Islet precursor cell (in vitro differentiated cells): ENCODE measurements around the gene ATG9A.
"Not testable (repeated sequence)": the region's sequence is repeated elsewhere in the genome, so short reads cannot be mapped to it uniquely, and the experiment has no call there.

Experiments used
- DNase-seq: peaks from one replicate; pipeline ENCODE4 v3.0.0-alpha.2; 2018

The ATG9A gene

DNA sequence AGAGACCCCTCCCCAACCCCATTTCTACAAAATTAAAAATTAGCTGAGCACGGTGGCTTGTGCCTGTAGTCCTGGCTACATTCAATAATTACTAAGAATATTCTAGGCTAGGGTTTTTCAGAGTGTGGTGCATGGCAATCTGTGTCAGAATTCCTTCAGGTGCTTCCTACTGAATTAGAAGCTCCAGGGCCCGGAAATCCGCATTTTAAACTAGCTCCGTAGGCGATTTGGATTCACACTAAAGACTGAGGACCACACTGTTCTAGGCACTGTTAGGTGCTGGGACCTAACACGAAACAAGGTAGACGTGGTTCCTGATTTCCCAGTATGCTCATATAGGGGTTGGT, 23.5 kb downstream of the ATG9A start:
- no peak for DNase-seq

GRCh38 chr2:219205165-219205538, 24.3 kb downstream of the ATG9A start:
- no peak for DNase-seq

- no peak for DNase-seq
Observed at GRCh38 chr2:219204425-219205164, 24.8 kb downstream of the ATG9A start.

DNA sequence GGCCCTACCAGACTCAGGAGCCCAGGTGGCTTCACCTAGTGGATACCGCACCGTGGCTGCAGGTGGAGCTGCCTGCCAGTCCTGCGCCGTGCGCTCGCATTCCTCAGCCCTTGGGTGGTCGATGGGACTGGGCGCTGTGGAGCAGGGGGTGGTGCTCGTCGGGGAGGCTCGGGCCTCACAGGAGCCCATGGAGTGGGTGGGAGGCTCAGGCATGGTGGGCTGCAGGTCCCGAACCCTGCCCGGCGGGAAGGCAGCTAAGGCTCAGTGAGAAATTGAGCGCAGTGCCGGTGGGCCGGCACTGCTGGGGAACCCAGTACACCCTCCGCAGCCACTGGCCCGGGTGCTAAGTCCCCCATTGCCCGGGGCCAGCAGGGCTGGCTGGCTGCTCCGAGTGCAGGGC, 28.1 kb downstream of the ATG9A start:
- not testable (repeated sequence) for DNase-seq

DNA sequence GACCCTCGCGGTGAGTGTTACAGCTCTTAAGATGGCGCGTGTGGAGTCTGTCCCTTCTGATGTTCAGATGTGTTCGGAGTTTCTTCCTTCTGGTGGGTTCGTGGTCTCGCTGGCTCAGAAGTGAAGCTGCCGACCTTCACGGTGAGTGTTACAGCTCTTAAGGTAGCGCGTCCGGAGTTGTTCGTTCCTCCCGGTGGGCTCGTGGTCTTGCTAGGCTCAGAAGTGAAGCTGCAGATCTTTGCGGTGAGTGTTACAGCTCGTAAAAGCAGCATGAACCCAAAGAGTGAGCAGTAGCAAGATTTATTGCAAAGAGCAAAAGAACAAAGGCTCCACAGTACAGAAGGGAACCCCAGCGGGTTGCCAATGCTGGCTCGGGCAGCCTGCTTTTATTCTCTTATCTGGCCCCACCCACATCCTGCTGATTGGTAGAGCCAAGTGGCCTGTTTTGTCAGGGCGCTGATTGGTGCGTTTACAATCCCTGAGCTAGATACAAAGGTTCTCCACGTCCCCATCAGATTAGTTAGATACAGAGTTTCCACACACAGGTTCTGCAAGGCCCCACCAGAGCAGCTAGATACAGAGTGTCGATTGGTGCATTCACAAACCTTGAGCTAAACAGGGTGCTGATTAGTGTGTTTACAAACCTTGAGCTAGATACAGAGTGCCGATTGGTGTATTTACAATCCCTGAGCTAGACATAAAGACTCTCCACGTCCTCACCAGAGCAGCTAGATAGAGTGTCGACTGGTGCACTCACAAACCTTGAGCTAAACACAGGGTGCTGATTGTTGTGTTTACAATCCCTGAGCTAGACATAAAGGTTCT, 28.7 kb downstream of the ATG9A start:
- not testable (repeated sequence) for DNase-seq

- no peak for DNase-seq
Observed at GRCh38 chr2:219199470-219200211, 29.8 kb downstream of the ATG9A start.

GRCh38 chr2:219198974-219199373, 30.5 kb downstream of the ATG9A start:
- no peak for DNase-seq

GRCh38 chr2:219197388-219197787, 32.0 kb downstream of the ATG9A start:
- DNase-seq: no peak

DNA sequence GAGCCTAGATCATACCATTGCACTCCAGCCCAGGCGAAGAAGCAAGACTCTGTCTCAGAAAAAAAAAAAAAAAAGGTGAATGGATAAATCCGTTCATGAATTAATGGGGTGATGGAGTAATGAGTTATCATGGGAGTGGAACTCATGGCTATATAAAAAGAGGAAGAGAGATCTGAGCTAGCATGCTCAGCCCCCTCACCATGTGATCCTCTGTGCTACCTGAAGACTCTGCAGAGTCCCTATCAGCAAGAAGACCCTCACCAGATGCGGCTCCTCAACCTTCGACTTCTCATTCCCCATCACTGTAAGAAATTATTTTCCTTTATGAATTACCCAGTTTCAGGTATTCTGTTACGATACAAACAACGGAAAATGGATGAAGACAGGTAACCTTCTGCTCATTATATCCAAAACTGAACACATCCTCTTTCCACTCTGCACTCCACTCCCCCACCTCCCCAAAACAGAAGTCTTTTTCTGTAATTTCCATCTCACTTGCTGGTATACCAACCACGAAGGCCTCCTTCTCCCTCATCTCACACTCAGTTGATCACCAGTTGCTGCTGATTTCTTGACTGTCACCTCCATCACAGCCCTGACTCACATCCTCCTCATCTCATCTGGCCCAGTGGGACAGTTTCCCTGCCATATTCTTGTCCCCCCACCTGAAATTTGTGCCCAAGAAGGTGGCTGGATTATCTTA, 42.5 kb downstream of the ATG9A start:
- no peak for DNase-seq

DNA sequence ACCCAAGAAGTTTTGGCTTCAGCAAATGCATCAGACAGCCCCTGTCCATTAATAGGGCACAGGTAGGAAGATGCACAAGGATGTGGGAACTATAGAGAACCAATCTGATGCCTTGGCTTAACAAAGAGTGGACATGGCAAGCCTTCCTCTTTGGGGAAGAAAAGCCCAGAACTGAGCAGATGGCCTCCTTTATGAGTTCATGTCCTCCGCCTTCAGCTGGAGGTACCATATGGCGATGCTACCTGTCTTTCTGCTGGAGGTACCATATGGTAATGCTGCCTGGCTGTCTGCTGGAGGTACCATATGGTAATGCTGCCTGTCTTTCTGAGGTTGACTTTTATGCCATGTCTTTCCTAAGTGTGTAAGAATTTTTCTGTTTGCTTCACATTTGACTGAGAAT, 45.3 kb downstream of the ATG9A start:
- DNase-seq: no peak

GRCh38 chr2:219183151-219183772, 46.2 kb downstream of the ATG9A start:
- DNase-seq: no peak

DNA sequence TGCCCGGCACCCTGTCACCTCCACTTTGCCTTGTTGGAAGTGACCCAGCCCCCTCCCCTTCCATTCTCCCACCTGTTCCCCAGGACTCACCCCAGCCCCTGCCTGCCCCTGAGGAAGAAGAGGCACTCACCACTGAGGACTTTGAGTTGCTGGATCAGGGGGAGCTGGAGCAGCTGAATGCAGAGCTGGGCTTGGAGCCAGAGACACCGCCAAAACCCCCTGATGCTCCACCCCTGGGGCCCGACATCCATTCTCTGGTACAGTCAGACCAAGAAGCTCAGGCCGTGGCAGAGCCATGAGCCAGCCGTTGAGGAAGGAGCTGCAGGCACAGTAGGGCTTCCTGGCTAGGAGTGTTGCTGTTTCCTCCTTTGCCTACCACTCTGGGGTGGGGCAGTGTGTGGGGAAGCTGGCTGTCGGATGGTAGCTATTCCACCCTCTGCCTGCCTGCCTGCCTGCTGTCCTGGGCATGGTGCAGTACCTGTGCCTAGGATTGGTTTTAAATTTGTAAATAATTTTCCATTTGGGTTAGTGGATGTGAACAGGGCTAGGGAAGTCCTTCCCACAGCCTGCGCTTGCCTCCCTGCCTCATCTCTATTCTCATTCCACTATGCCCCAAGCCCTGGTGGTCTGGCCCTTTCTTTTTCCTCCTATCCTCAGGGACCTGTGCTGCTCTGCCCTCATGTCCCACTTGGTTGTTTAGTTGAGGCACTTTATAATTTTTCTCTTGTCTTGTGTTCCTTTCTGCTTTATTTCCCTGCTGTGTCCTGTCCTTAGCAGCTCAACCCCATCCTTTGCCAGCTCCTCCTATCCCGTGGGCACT, 46.9 kb downstream of the ATG9A start:
- DNase-seq: no peak

- no peak for DNase-seq
Observed at GRCh38 chr2:219181531-219181930, 47.9 kb downstream of the ATG9A start.

DNA sequence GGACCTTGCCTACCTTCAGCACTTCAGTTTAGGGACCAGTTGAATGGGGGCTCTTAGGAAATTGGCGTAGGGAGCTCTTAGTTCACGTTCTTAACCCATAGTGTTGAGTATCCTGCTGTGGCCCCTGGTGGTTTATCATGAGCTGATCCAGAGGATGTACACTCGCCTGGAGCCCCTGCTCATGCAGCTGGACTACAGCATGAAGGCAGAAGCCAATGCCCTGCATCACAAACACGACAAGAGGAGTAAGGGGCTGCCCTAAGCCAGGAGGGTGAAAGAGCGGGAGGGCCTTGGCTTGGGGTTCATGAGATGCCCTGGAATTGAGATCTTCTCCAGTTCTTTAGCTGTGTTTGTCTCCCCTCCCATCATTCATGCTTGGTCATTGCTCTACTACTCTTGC, 48.5 kb downstream of the ATG9A start:
- no peak for DNase-seq

- DNase-seq: no peak
Observed at GRCh38 chr2:219179601-219180465, 49.6 kb downstream of the ATG9A start.

- no peak for DNase-seq
Observed at GRCh38 chr2:219178377-219179175, 50.9 kb downstream of the ATG9A start.

- DNase-seq: peak; percentile 95
Observed at GRCh38 chr2:219177552-219178376, 51.7 kb downstream of the ATG9A start, which contains the start of gene RETREG2. RETREG2 (plus strand) TSS chr2:219178275; CDS start chr2:219178353, 78 bp downstream.

GRCh38 chr2:219176818-219177551, 52.5 kb downstream of the ATG9A start, which contains the start of gene CNPPD1:
CNPPD1 (minus strand) TSS chr2:219176925; CDS start chr2:219176828, 97 bp downstream.
- peak; percentile 92 for DNase-seq
